GM12864 (cell line): ENCODE measurements around the gene DNAJC4.
"Not testable (repeated sequence)": the region's sequence is repeated elsewhere in the genome, so short reads cannot be mapped to it uniquely, and the experiment has no call there.

Source experiments
- DNase-seq: peaks from one replicate; pipeline ENCODE4 v3.0.0-alpha.2; 2011; ENCODE audit warnings: low read depth
- H3K4me3 ChIP-seq: 2 replicates; pipeline ENCODE4 v1.5.1; 2011; ENCODE audit warnings: mild to moderate bottlenecking, low read depth, low read length, control low read depth
- CTCF ChIP-seq: IDR thresholded peaks from 2 replicates; pipeline ENCODE4 v1.5.1; 2011; ENCODE audit warnings: low read depth, mild to moderate bottlenecking, moderate library complexity, low read length, control low read depth, inconsistent platforms; ENCODE audit errors: missing control alignments

DNAJC4 gene

GRCh38 chr11:64245797-64246620, 15.7 kb downstream of the DNAJC4 start:
- H3K4me3 ChIP-seq, result peak overlapping the region; percentile 86
- no peak for TF ChIP-seq CTCF
- DNase-seq, result no peak

GRCh38 chr11:64246621-64246870, 16.2 kb downstream of the DNAJC4 start:
- peak overlapping the region; percentile 86 for H3K4me3 ChIP-seq
- not testable (repeated sequence) for DNase-seq

GRCh38 chr11:64246871-64247728, 16.8 kb downstream of the DNAJC4 start, which contains the start of gene PPP1R14B:
Gene PPP1R14B (minus strand): TSS chr11:64246943. CDS start chr11:64246673, 270 bp downstream.
- peak within 1 kb of the TSS; percentile 86 for H3K4me3 ChIP-seq
- no peak for TF ChIP-seq CTCF
- no peak for DNase-seq

GRCh38 chr11:64247729-64248531, 17.6 kb downstream of the DNAJC4 start:
- H3K4me3 ChIP-seq, result peak overlapping the region; percentile 61; the same call in 1 of the 2 replicates
- DNase-seq, result no peak
- no peak for TF ChIP-seq CTCF

GRCh38 chr11:64248578-64248977, 18.2 kb downstream of the DNAJC4 start:
- H3K4me3 ChIP-seq, result no peak overlapping the region
- DNase-seq, result no peak
- no peak for TF ChIP-seq CTCF

GRCh38 chr11:64249038-64249437, 18.7 kb downstream of the DNAJC4 start:
- no peak for TF ChIP-seq CTCF
- no peak overlapping the region for H3K4me3 ChIP-seq
- no peak for DNase-seq
